ENCODE results near the gene NOX5.
"Not testable (repeated sequence)": the region's sequence is repeated elsewhere in the genome, so short reads cannot be mapped to it uniquely, and the experiment has no call there.

The NOX5 gene

GRCh38 chr15:69060744-69061143, 46.2 kb downstream of the NOX5 start:
- no peak for DNase-seq

GRCh38 chr15:69061414-69061842, 46.9 kb downstream of the NOX5 start:
- DNase-seq: no peak

GRCh38 chr15:69064649-69065048, 50.2 kb downstream of the NOX5 start:
- no peak for DNase-seq

- DNase-seq: no peak
These were observed 51.8 kb downstream of the NOX5 start for GRCh38 chr15:69066007-69066995.

- no peak for DNase-seq
These were observed 52.8 kb downstream of the NOX5 start for GRCh38 chr15:69067296-69067695.

- no peak for DNase-seq
These were observed 53.7 kb downstream of the NOX5 start for GRCh38 chr15:69068157-69068556.

GRCh38 chr15:69069290-69069689, 54.8 kb downstream of the NOX5 start:
- DNase-seq: not testable (repeated sequence)

- DNase-seq: no peak
These were observed 55.5 kb downstream of the NOX5 start for GRCh38 chr15:69069996-69070395.

- DNase-seq: no peak
These were observed 55.9 kb downstream of the NOX5 start for GRCh38 chr15:69070396-69070795.

- no peak for DNase-seq
These were observed 56.8 kb downstream of the NOX5 start for GRCh38 chr15:69071260-69071659.

- no peak for DNase-seq
These were observed 58.4 kb downstream of the NOX5 start for GRCh38 chr15:69072906-69073305.

- DNase-seq: no peak
These were observed 59.7 kb downstream of the NOX5 start for GRCh38 chr15:69074001-69074842.

- DNase-seq: no peak
These were observed 60.3 kb downstream of the NOX5 start for GRCh38 chr15:69074843-69075224.

GRCh38 chr15:69075440-69075839, 60.9 kb downstream of the NOX5 start:
- no peak for DNase-seq

GRCh38 chr15:69076756-69077155, 62.3 kb downstream of the NOX5 start:
- DNase-seq: no peak

GRCh38 chr15:69078638-69079037, 64.1 kb downstream of the NOX5 start:
- no peak for DNase-seq

GRCh38 chr15:69080295-69081248, 66.1 kb downstream of the NOX5 start:
- no peak for DNase-seq

GRCh38 chr15:69081310-69082004, 67.0 kb downstream of the NOX5 start:
- no peak for DNase-seq

GRCh38 chr15:69082021-69082502, 67.6 kb downstream of the NOX5 start:
- no peak for DNase-seq

- DNase-seq: no peak
These were observed 68.1 kb downstream of the NOX5 start for GRCh38 chr15:69082554-69082953.

GRCh38 chr15:69084404-69085030, 70.0 kb downstream of the NOX5 start:
- no peak for DNase-seq
